Neural cell (in vitro differentiated cells): ENCODE data around the gene SKI. TPM values are rescaled to one million over a fixed set of nuclear protein-coding genes. Genes with fewer than 3 reads are reported as not detected.
A peak's percentile ranks its signal among the peaks of the same experiment; 100 is the strongest.

Experiments
- H2AFZ ChIP-seq: fragments of 200-600, 300-800 bp; sonication (generic), shearing (Covaris generic); 2 replicates; pipeline ENCODE4 v1.6.0; 2014; ENCODE audit warnings: low read depth, mild to moderate bottlenecking, antibody characterized with exemption, low read length, moderate library complexity
- H3F3A ChIP-seq: fragments of 200-600 bp; shearing (Covaris generic); 2 replicates; pipeline ENCODE4 v1.6.1; 2016; ENCODE audit warnings: mild to moderate bottlenecking, moderate library complexity, mixed read lengths, antibody characterized with exemption, low read length; ENCODE audit not compliant: insufficient read depth, poor library complexity, severe bottlenecking
- H3K27ac ChIP-seq: fragments of 200-600, 300-800 bp; sonication (generic), shearing (Covaris generic); 2 replicates; pipeline ENCODE4 v1.5.1; 2014; ENCODE audit warnings: mild to moderate bottlenecking, low read length, moderate library complexity
- H3K27me3 ChIP-seq: fragments of 300-800, 200-600 bp; sonication (generic), shearing (Covaris generic); 2 replicates; pipeline ENCODE4 v1.6.0; 2014; ENCODE audit warnings: mild to moderate bottlenecking, low read depth, low read length, moderate library complexity; ENCODE audit not compliant: insufficient read depth
- H3K36me3 ChIP-seq: fragments of 300-800, 200-600 bp; sonication (generic), shearing (Covaris generic); 2 replicates; pipeline ENCODE4 v1.5.1; 2014; ENCODE audit warnings: mild to moderate bottlenecking, antibody characterized with exemption, low read length, moderate library complexity; ENCODE audit not compliant: insufficient read depth
- H3K4me2 ChIP-seq: fragments of 300-800, 200-600 bp; sonication (generic), shearing (Covaris generic); 2 replicates; pipeline ENCODE4 v1.6.0; 2014; ENCODE audit warnings: mild to moderate bottlenecking, low read length
- H3K4me3 ChIP-seq: fragments of 300-800, 200-600 bp; sonication (generic), shearing (Covaris generic); 2 replicates; pipeline ENCODE4 v1.5.1; 2014; ENCODE audit warnings: mild to moderate bottlenecking, low read length, moderate library complexity
- H3K79me2 ChIP-seq: fragments of 200-600 bp; shearing (Covaris generic); replicated peaks from 2 replicates; pipeline ENCODE4 v1.6.0; 2014; ENCODE audit warnings: mild to moderate bottlenecking, low read length, moderate library complexity; ENCODE audit not compliant: insufficient read depth
- H3K9ac ChIP-seq: fragments of 300-800, 200-600 bp; sonication (generic), shearing (Covaris generic); 2 replicates; pipeline ENCODE4 v1.6.1; 2016; ENCODE audit warnings: mild to moderate bottlenecking, low read length, mixed read lengths
- H3K9me2 ChIP-seq: fragments of 200-600 bp; shearing (Covaris generic); 2 replicates; pipeline ENCODE4 v1.6.1; 2016; ENCODE audit warnings: mild to moderate bottlenecking, low read length, mixed read lengths; ENCODE audit not compliant: insufficient read depth
- H3K9me3 ChIP-seq: fragments of 200-600, 300-800 bp; sonication (generic), shearing (Covaris generic); 2 replicates; pipeline ENCODE4 v1.6.1; 2016; ENCODE audit warnings: mild to moderate bottlenecking, mixed run types, low read length, moderate library complexity, mixed read lengths
- H4K20me1 ChIP-seq: fragments of 200-600 bp; shearing (Covaris generic); 2 replicates; pipeline ENCODE4 v1.6.1; 2016; ENCODE audit warnings: mild to moderate bottlenecking, mixed run types; ENCODE audit not compliant: insufficient read depth
- EP300 ChIP-seq: fragments of 450-650 bp; conservative IDR thresholded peaks from 2 replicates; pipeline ENCODE4 v1.6.1; 2014; ENCODE audit warnings: antibody characterized with exemption, mild to moderate bottlenecking, moderate library complexity; ENCODE audit not compliant: poor library complexity, severe bottlenecking
- EZH2 ChIP-seq: fragments of 200-600, 300-800 bp; shearing (Covaris generic), sonication (generic); IDR thresholded peaks from 2 replicates; pipeline ENCODE4 v1.6.1; 2014; ENCODE audit warnings: antibody characterized with exemption, low read length, borderline replicate concordance, mild to moderate bottlenecking; ENCODE audit not compliant: insufficient read depth, poor library complexity, severe bottlenecking
- MXI1 ChIP-seq: fragments of 450-650 bp; conservative IDR thresholded peaks from 2 replicates; pipeline ENCODE4 v1.6.1; 2014; ENCODE audit warnings: antibody characterized with exemption, mild to moderate bottlenecking; ENCODE audit not compliant: poor library complexity, severe bottlenecking
- POLR2AphosphoS5 ChIP-seq: IDR thresholded peaks from 2 replicates; pipeline ENCODE4 v1.6.1; 2012
- RAD21 ChIP-seq: fragments of 450-650 bp; conservative IDR thresholded peaks from 2 replicates; pipeline ENCODE4 v1.6.1; 2014; ENCODE audit warnings: antibody characterized with exemption, mild to moderate bottlenecking, moderate library complexity
- SMC3 ChIP-seq: fragments of 450-650 bp; conservative IDR thresholded peaks from 2 replicates; pipeline ENCODE4 v1.6.1; 2014; ENCODE audit warnings: antibody characterized with exemption, mild to moderate bottlenecking, moderate library complexity; ENCODE audit not compliant: poor library complexity
- TAF1 ChIP-seq: IDR thresholded peaks from 2 replicates; pipeline ENCODE4 v1.6.1; 2012; ENCODE audit warnings: low read depth
- polyA plus RNA-seq: library from polyadenylated mRNA; depleted of rRNA; stranded (reverse); fragments of >200 nt; gene quantifications from 2 replicates; pipeline ENCODE4 v1.2.3, GENCODE V29; 2014
- TF ChIP-seq, protein P1 (sequence below): fragments of 450-650 bp; IDR thresholded peaks from 2 replicates; pipeline ENCODE4 v1.5.1; 2014; ENCODE audit warnings: antibody characterized with exemption, mild to moderate bottlenecking, moderate library complexity; ENCODE audit not compliant: poor library complexity, severe bottlenecking
- TF ChIP-seq, protein P2 (sequence below): IDR thresholded peaks from 2 replicates; pipeline ENCODE4 v1.6.1; 2012; ENCODE audit warnings: borderline replicate concordance

SKI gene
- polyA plus RNA-seq, 1 donor from 2014 or later = 4.1 TPM

DNA sequence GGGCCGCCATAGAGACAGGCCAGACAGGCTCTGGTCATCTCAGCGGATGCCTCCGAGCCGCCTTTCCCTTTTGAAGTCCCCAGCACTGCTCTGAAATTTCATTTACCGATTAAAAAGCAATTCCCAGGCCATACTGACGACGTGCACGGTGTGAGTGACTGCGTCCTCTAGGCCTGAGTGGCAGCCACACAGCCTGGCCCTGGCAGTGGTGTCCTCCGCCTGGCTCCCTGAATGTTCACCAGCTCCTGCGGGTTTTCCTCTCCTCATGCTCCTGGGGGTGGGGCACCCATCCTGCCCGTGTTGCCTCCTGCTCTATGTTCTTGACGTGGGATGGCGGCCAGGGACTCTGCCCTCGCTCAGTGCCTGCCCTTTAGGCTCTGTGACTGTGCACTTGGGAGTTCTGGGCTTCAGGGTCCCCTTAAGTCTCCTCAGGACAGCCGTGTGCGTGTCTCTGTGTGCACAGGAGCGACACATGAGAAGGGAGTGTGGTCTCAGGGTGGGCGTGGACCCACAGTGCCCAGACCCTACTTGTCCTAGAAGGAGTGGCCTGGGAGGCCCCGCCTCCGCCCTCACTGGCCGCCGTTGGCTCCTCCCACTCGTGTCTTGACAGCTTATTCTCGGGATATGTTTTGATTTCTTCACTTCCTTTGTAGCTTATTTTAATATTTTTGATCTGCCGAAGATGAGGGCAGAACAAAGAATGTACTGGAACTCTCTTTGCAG, 3.6 kb downstream of the SKI start:
- H3K9ac ChIP-seq = peak overlapping the region; percentile 76
- peak overlapping the region; percentile 81 for H3K4me2 ChIP-seq
- no peaks in the 10 kb centered on the region for H3K27me3 ChIP-seq
- H2AFZ ChIP-seq = no peak overlapping the region
- no peaks in the 10 kb centered on the region for H3K9me3 ChIP-seq
- H3F3A ChIP-seq = no peaks in the 10 kb centered on the region
- H3K27ac ChIP-seq = no peak overlapping the region
- peak overlapping the region; percentile 98 for H3K4me3 ChIP-seq
- peaks cover 64% of the 10 kb centered on the region for H4K20me1 ChIP-seq
- H3K36me3 ChIP-seq = no peaks in the 10 kb centered on the region
- TF ChIP-seq EP300 = no peak
- TF ChIP-seq MXI1 = no peak
- TF ChIP-seq, protein P1, sequence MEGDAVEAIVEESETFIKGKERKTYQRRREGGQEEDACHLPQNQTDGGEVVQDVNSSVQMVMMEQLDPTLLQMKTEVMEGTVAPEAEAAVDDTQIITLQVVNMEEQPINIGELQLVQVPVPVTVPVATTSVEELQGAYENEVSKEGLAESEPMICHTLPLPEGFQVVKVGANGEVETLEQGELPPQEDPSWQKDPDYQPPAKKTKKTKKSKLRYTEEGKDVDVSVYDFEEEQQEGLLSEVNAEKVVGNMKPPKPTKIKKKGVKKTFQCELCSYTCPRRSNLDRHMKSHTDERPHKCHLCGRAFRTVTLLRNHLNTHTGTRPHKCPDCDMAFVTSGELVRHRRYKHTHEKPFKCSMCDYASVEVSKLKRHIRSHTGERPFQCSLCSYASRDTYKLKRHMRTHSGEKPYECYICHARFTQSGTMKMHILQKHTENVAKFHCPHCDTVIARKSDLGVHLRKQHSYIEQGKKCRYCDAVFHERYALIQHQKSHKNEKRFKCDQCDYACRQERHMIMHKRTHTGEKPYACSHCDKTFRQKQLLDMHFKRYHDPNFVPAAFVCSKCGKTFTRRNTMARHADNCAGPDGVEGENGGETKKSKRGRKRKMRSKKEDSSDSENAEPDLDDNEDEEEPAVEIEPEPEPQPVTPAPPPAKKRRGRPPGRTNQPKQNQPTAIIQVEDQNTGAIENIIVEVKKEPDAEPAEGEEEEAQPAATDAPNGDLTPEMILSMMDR = no peak
- no peak for TF ChIP-seq RAD21
- TF ChIP-seq POLR2AphosphoS5 = no peak
- no peak for TF ChIP-seq SMC3
- no peak for TF ChIP-seq EZH2
- TF ChIP-seq, protein P2, sequence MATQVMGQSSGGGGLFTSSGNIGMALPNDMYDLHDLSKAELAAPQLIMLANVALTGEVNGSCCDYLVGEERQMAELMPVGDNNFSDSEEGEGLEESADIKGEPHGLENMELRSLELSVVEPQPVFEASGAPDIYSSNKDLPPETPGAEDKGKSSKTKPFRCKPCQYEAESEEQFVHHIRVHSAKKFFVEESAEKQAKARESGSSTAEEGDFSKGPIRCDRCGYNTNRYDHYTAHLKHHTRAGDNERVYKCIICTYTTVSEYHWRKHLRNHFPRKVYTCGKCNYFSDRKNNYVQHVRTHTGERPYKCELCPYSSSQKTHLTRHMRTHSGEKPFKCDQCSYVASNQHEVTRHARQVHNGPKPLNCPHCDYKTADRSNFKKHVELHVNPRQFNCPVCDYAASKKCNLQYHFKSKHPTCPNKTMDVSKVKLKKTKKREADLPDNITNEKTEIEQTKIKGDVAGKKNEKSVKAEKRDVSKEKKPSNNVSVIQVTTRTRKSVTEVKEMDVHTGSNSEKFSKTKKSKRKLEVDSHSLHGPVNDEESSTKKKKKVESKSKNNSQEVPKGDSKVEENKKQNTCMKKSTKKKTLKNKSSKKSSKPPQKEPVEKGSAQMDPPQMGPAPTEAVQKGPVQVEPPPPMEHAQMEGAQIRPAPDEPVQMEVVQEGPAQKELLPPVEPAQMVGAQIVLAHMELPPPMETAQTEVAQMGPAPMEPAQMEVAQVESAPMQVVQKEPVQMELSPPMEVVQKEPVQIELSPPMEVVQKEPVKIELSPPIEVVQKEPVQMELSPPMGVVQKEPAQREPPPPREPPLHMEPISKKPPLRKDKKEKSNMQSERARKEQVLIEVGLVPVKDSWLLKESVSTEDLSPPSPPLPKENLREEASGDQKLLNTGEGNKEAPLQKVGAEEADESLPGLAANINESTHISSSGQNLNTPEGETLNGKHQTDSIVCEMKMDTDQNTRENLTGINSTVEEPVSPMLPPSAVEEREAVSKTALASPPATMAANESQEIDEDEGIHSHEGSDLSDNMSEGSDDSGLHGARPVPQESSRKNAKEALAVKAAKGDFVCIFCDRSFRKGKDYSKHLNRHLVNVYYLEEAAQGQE = no peak
- no peak for TF ChIP-seq TAF1
- H3K79me2 ChIP-seq = peaks cover 72% of the 10 kb centered on the region
- H3K9me2 ChIP-seq = no peaks in the 10 kb centered on the region

DNA sequence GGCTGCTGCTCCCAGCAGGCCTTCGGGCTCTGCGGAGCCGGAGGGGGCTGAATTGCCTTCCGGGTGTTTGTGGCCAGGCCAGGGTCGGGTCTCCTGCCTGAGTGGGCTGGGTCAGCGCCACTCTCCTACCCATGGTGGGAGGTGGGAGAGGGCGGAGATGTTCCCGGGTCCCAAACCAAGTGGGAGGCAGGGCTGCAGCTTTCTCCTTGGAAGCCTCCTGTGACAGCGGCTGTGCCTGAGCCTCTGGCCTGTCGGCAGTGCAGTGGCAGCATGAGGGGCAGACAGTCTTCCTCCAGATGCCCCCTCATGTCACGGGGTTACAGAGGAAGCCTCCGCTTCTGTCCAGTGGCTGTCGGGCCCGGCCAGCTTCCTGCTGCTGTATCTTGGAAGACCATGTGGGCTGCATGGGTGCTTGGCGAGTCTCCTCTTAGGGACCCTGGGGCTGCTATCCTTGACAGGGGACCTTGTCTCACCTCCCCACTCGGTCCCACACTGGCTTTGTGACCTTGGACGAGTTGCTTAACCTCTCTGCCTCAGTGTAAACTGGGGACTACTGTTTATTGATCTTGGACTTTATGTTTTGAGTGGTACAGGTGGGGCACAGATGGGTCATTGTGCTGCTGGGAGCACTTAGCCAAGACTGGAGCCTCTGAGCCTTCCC, 4.3 kb downstream of the SKI start:
- Histone ChIP-seq H3K4me2 (peak overlapping the region; percentile 81), H3K9ac (peak overlapping the region; percentile 39)

More for the DNA sequence above, 4.3 kb downstream of the SKI start:
- no peak overlapping the region for H2AFZ ChIP-seq
- H3F3A ChIP-seq = no peaks in the 10 kb centered on the region
- peaks cover 69% of the 10 kb centered on the region for H4K20me1 ChIP-seq
- no peaks in the 10 kb centered on the region for H3K36me3 ChIP-seq
- H3K9me3 ChIP-seq = no peaks in the 10 kb centered on the region
- H3K4me3 ChIP-seq = peak overlapping the region; percentile 98
- no peaks in the 10 kb centered on the region for H3K27me3 ChIP-seq
- peaks cover 79% of the 10 kb centered on the region for H3K79me2 ChIP-seq
- H3K27ac ChIP-seq = no peak overlapping the region
- TF ChIP-seq EZH2 (no peak), MXI1 (no peak), TAF1 (no peak), RAD21 (no peak)
- TF ChIP-seq, protein P1 = no peak
- H3K9me2 ChIP-seq = no peaks in the 10 kb centered on the region
